Endothelial cell of umbilical vein (primary cell): ENCODE data around the gene GRAMD1B. TPM values are rescaled to one million over a fixed set of nuclear protein-coding genes. Genes with fewer than 3 reads are reported as not detected.

Experiments used
- BruUV-seq: library from RNA; stranded (reverse); fragments of 400-500 nt; replicated peaks from 2 replicates; lab custom pipeline; 2021; lab: Mats Ljungman, UMichigan
- CTCF ChIA-PET: fragments of 300-600, 350-600 bp; sonication (Branson Sonifier 250); formaldehyde crosslinking; loops from one replicate; lab custom pipeline; 2021; ENCODE audit warnings: antibody characterized with exemption, inconsistent platforms; lab: Charles Lee
- POLR2A ChIA-PET: fragments of 300-600, 350-600 bp; sonication (Branson Sonifier 250); formaldehyde crosslinking; loops from one replicate; lab custom pipeline; 2021; ENCODE audit warnings: antibody characterized with exemption, inconsistent platforms; lab: Charles Lee
- DNase-seq: peaks from one replicate; pipeline ENCODE4 v3.0.0-alpha.2; 2011; ENCODE audit warnings: low read depth, low spot score
- FAIRE-seq: peaks from 2 replicates; lab custom pipeline; 2011; peaks lifted over from hg19 to GRCh38; lab: Jason Lieb, UNC
- H2AFZ ChIP-seq: 2 replicates; pipeline ENCODE4 v1.6.0; 2012; ENCODE audit warnings: low read depth, low read length, control low read depth, inconsistent platforms
- H3K27ac ChIP-seq: 2 replicates; pipeline ENCODE4 v1.5.1; 2011; ENCODE audit warnings: low read depth, mild to moderate bottlenecking, control low read depth, low read length, moderate library complexity; ENCODE audit not compliant: insufficient read depth
- H3K27me3 ChIP-seq, 2 experiments: 2 replicates each; pipeline versions ENCODE4 v1.6.0 to v1.6.1; 2011; ENCODE audit warnings: low read length in 2 of 2, mixed read lengths in 1 of 2; ENCODE audit not compliant: control insufficient read depth in 2 of 2, insufficient read depth in 2 of 2
- H3K36me3 ChIP-seq, 2 experiments: 2 replicates in 1 of 2; 3 replicates in 1 of 2; pipeline ENCODE4 v1.5.1; 2011; ENCODE audit warnings: low read length in 2 of 2, mild to moderate bottlenecking in 1 of 2, moderate library complexity in 1 of 2; ENCODE audit not compliant: control insufficient read depth in 2 of 2, insufficient read depth in 2 of 2; ENCODE audit errors: extremely low read depth in 1 of 2
- H3K4me1 ChIP-seq: 3 replicates; pipeline ENCODE4 v1.5.1; 2011; ENCODE audit warnings: mild to moderate bottlenecking, low read length; ENCODE audit not compliant: control insufficient read depth, insufficient read depth; ENCODE audit errors: extremely low read depth
- H3K4me2 ChIP-seq: 2 replicates; pipeline ENCODE4 v1.6.1; 2011; ENCODE audit warnings: low read length, control low read depth, mixed read lengths; ENCODE audit not compliant: insufficient read depth
- H3K4me3 ChIP-seq, 3 experiments: fragments of 200-600 bp in 1 of 3; sonication (generic), shearing (Covaris generic) in 1 of 3; replicated peaks in 1 of 3; 2 replicates each; pipeline ENCODE4 v1.5.1; 2011 to 2016; ENCODE audit warnings: control low read depth in 3 of 3, low read length in 3 of 3, mild to moderate bottlenecking in 2 of 3, inconsistent platforms in 1 of 3, low read depth in 1 of 3, moderate library complexity in 1 of 3; ENCODE audit not compliant: insufficient read depth in 1 of 3
- H3K79me2 ChIP-seq: 2 replicates; pipeline ENCODE4 v1.6.0; 2012; ENCODE audit warnings: low read length, inconsistent platforms; ENCODE audit not compliant: control insufficient read depth, insufficient read depth
- H3K9ac ChIP-seq: replicated peaks from 2 replicates; pipeline ENCODE3; 2011; ENCODE audit warnings: low read length, control low read depth; ENCODE audit not compliant: insufficient read depth; ENCODE audit errors: extremely low read depth
- H3K9me1 ChIP-seq: replicated peaks from 3 replicates; pipeline ENCODE4 v1.6.0; 2011; ENCODE audit warnings: mild to moderate bottlenecking, low read length; ENCODE audit not compliant: control insufficient read depth, insufficient read depth; ENCODE audit errors: extremely low read depth
- H3K9me3 ChIP-seq: replicated peaks from 2 replicates; pipeline ENCODE4 v1.5.1; 2012; ENCODE audit warnings: low read length, inconsistent platforms; ENCODE audit not compliant: control insufficient read depth, insufficient read depth
- H4K20me1 ChIP-seq: replicated peaks from 2 replicates; pipeline ENCODE3; 2011; ENCODE audit warnings: mild to moderate bottlenecking, low read length; ENCODE audit not compliant: control insufficient read depth, insufficient read depth; ENCODE audit errors: extremely low read depth
- EZH2 ChIP-seq: IDR thresholded peaks from 2 replicates; pipeline ENCODE4 v1.6.1; 2012; ENCODE audit warnings: borderline replicate concordance, low read depth, mild to moderate bottlenecking, moderate library complexity, low read length, inconsistent platforms; ENCODE audit not compliant: severe bottlenecking
- FOS ChIP-seq: IDR thresholded peaks from 2 replicates; pipeline ENCODE4 v1.6.1; 2011; ENCODE audit warnings: mild to moderate bottlenecking, low read length, moderate library complexity, borderline replicate concordance; ENCODE audit not compliant: insufficient read depth
- GATA2 ChIP-seq: IDR thresholded peaks from 2 replicates; pipeline ENCODE4 v1.7.0; 2011; ENCODE audit warnings: low read depth, mild to moderate bottlenecking, moderate library complexity, mixed read lengths, low read length; ENCODE audit not compliant: insufficient read length, insufficient read depth
- JUN ChIP-seq: IDR thresholded peaks from 2 replicates; pipeline ENCODE4 v1.6.1; 2011; ENCODE audit warnings: borderline replicate concordance, low read depth; ENCODE audit not compliant: insufficient read length, insufficient read depth
- MAX ChIP-seq: IDR thresholded peaks from 2 replicates; pipeline ENCODE4 v1.6.1; 2011; ENCODE audit not compliant: insufficient read depth, insufficient read length
- MYC ChIP-seq: IDR thresholded peaks from one replicate; pipeline ENCODE4 v1.6.1; 2011; ENCODE audit warnings: mild to moderate bottlenecking, low read depth, low read length
- POLR2A ChIP-seq: IDR thresholded peaks from 2 replicates; pipeline ENCODE4 v1.6.1; 2012; ENCODE audit warnings: low read depth, mild to moderate bottlenecking, control low read depth, low read length
- POLR2AphosphoS5 ChIP-seq: IDR thresholded peaks from 2 replicates; pipeline ENCODE4 v1.6.1; 2012; ENCODE audit warnings: low read depth, mild to moderate bottlenecking, control low read depth, low read length, moderate library complexity; ENCODE audit not compliant: insufficient read depth
- dilution Hi-C: fragments of 300-500 bp; cut with MboI; formaldehyde crosslinking; loops from one replicate; pipeline ENCODE4 v1.15.0; 2019; ENCODE audit warnings: low sequenced_read_pairs; ENCODE audit not compliant: extremely low pct_ligation_motif_present
- intact Hi-C: fragments of 100-400 bp; cut with micrococcal nuclease; formaldehyde crosslinking; loops from one replicate; pipeline ENCODE4 v1.10.0; 2022
- polyA plus RNA-seq, 4 experiments: library from polyadenylated mRNA; depleted of rRNA in 3 of 4; stranded (reverse) in 3 of 4; unstranded in 1 of 4; fragments of >200 nt; gene quantifications; 2 replicates each; pipeline versions ENCODE4 v1.2.1 to v1.2.3, GENCODE V29; 2011 to 2012; ENCODE audit warnings: missing spikeins in 1 of 4
- total RNA-seq: library from RNA; stranded (reverse); gene quantifications from 2 replicates; pipeline ENCODE4 v1.2.3, GENCODE V29; 2021
- TF ChIP-seq, protein P1 (sequence below), 2 donors: IDR thresholded peaks; 1 replicate in 1 of 2; 2 replicates in 1 of 2; pipeline ENCODE4 v1.5.1; 2011; ENCODE audit warnings: low read length in 2 of 2, mild to moderate bottlenecking in 2 of 2, moderate library complexity in 2 of 2, control low read depth in 1 of 2, inconsistent platforms in 1 of 2, low read depth in 1 of 2; ENCODE audit not compliant: insufficient read depth in 1 of 2; ENCODE audit errors: extremely low read depth in 1 of 2

The GRAMD1B gene
- total and polyA plus RNA-seq, 2 donors (not counting 3 experiments of a cell fraction or from before 2014, with no cell fraction given), result 5.1 to 11.1 TPM

GRCh38 chr11:123548774-123549173 is 118.7 kb downstream of the GRAMD1B start:
- H2AFZ ChIP-seq, result no peak overlapping the region
- CTCF ChIA-PET, result interaction anchor here (1.4 to 1.8 kb wide), 3 partner anchors 13 to 446 kb away, joined by 3 to 5 read pairs (median 4); no protein-coding TSS in a partner anchor
- H3K79me2 ChIP-seq, result no peaks in the 10 kb centered on the region
- no peaks in the 10 kb centered on the region for H3K4me1 ChIP-seq
- no peaks in the 10 kb centered on the region for H3K9me3 ChIP-seq
- no peak overlapping the region for H3K27ac ChIP-seq
- H3K27me3 ChIP-seq, result no peaks in the 10 kb centered on the region
- H3K9me1 ChIP-seq, result no peaks in the 10 kb centered on the region
- H3K36me3 ChIP-seq, result no peaks in the 10 kb centered on the region
- intact Hi-C loops (no loop called here), dilution Hi-C loops (no loop called here)
- no peak for FAIRE-seq
- H3K4me3 ChIP-seq, result no peak overlapping the region
- POLR2A ChIA-PET, result no interaction called here
- BruUV-seq, result no TSS peak
- no peak overlapping the region for H3K4me2 ChIP-seq
- H3K9ac ChIP-seq, result no peak overlapping the region
- no peak for DNase-seq
- H4K20me1 ChIP-seq, result no peaks in the 10 kb centered on the region
- TF ChIP-seq JUN (no peak), POLR2AphosphoS5 (no peak), MYC (no peak), POLR2A (no peak), GATA2 (no peak), MAX (no peak), EZH2 (no peak), FOS (no peak)
- TF ChIP-seq, protein P1, sequence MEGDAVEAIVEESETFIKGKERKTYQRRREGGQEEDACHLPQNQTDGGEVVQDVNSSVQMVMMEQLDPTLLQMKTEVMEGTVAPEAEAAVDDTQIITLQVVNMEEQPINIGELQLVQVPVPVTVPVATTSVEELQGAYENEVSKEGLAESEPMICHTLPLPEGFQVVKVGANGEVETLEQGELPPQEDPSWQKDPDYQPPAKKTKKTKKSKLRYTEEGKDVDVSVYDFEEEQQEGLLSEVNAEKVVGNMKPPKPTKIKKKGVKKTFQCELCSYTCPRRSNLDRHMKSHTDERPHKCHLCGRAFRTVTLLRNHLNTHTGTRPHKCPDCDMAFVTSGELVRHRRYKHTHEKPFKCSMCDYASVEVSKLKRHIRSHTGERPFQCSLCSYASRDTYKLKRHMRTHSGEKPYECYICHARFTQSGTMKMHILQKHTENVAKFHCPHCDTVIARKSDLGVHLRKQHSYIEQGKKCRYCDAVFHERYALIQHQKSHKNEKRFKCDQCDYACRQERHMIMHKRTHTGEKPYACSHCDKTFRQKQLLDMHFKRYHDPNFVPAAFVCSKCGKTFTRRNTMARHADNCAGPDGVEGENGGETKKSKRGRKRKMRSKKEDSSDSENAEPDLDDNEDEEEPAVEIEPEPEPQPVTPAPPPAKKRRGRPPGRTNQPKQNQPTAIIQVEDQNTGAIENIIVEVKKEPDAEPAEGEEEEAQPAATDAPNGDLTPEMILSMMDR (IDR thresholded peaks at IDR 0.05; ENCODE audit: extremely low read depth in 1 of 2, insufficient read depth in 1 of 2, low read depth in 1 of 2, low read length in 2 of 2), result no peak
